ENCODE results near the gene DUOX1. TPM values are rescaled to one million over a fixed set of nuclear protein-coding genes. Genes with fewer than 3 reads are reported as not detected.
"Not testable (repeated sequence)": the region's sequence is repeated elsewhere in the genome, so short reads cannot be mapped to it uniquely, and the experiment has no call there.

DUOX1 gene
- total RNA-seq, 1 experiment from 2014 or later: 19.6 TPM

GRCh38 chr15:45135705-45136377 lies 6.0 kb downstream of the DUOX1 start:
- CTCF ChIA-PET; H2AFZ ChIP-seq (ENCODE audit: low read depth, low read length, poor library complexity, severe bottlenecking); H4K20me1 ChIP-seq (ENCODE audit: insufficient read depth); H3K27ac ChIP-seq (ENCODE audit: low read depth, low read length); H3K79me2 ChIP-seq (ENCODE audit: insufficient read depth, low read length); H3K9me3 ChIP-seq (ENCODE audit: control insufficient read depth in 1 of 2, insufficient read depth in 1 of 2, low read depth in 1 of 2, low read length in 2 of 2); RAD21 ChIA-PET (ENCODE audit: low non-redundant PET in 1 of 2, low total read pairs in 2 of 2, uncharacterized antibody in 2 of 2, unreplicated experiment in 2 of 2); DNase-seq (ENCODE audit: low read depth, low spot score); BruUV-seq (replicated peaks); H3K36me3 ChIP-seq (ENCODE audit: control insufficient read depth in 1 of 2, insufficient read depth in 2 of 2, low read length in 2 of 2); intact Hi-C loops (cut with micrococcal nuclease); H3K4me3 ChIP-seq (replicated peaks in 1 of 2; ENCODE audit: low read depth in 1 of 2, low read length in 2 of 2); H3K27me3 ChIP-seq (ENCODE audit: insufficient read depth, low read length); POLR2A ChIA-PET; ATAC-seq; H3K4me2 ChIP-seq (ENCODE audit: low read length); H3K9me2 ChIP-seq (ENCODE audit: insufficient read depth); H3K4me1 ChIP-seq (ENCODE audit: control insufficient read depth in 1 of 2, insufficient read depth in 2 of 2, low read length in 2 of 2); H3K9ac ChIP-seq (ENCODE audit: low read length): not testable (repeated sequence)

- H3K9me3 ChIP-seq (ENCODE audit: control insufficient read depth in 1 of 2, insufficient read depth in 1 of 2, low read depth in 1 of 2, low read length in 2 of 2): no peaks in the 10 kb centered on the region
- H3K27me3 ChIP-seq (ENCODE audit: insufficient read depth, low read length): no peaks in the 10 kb centered on the region
- no peak overlapping the region for H3K4me2 ChIP-seq (ENCODE audit: low read length)
- ChIA-PET RAD21 (ENCODE audit: low non-redundant PET in 1 of 2, low total read pairs in 2 of 2, uncharacterized antibody in 2 of 2, unreplicated experiment in 2 of 2) (no interaction called here), CTCF (no interaction called here), POLR2A (no interaction called here)
- no peak overlapping the region for H2AFZ ChIP-seq (ENCODE audit: low read depth, low read length, poor library complexity, severe bottlenecking)
- H3K4me1 ChIP-seq (ENCODE audit: control insufficient read depth in 1 of 2, insufficient read depth in 2 of 2, low read length in 2 of 2): no peaks in the 10 kb centered on the region
- no peak for TF ChIP-seq SRF (IDR thresholded peaks at IDR 0.05; ENCODE audit: low read depth)
- TF ChIP-seq EGR1 (IDR thresholded peaks at IDR 0.05; ENCODE audit: low read depth): no peak
- TF ChIP-seq ZBTB33 (IDR thresholded peaks at IDR 0.05; ENCODE audit: extremely low read depth, insufficient replicate concordance, low read length): no peak
- TF ChIP-seq ATF3 (IDR thresholded peaks at IDR 0.05): no peak
- no peak for TF ChIP-seq RAD21 (IDR thresholded peaks at IDR 0.05; ENCODE audit: low read depth)
- TF ChIP-seq POLR2A (IDR thresholded peaks at IDR 0.05; ENCODE audit: borderline replicate concordance, extremely low read depth, insufficient read depth, insufficient read length): no peak
- no peak for TF ChIP-seq CEBPB (IDR thresholded peaks at IDR 0.05; ENCODE audit: low read depth)
- no peak for TF ChIP-seq EZH2 (IDR thresholded peaks at IDR 0.05)
- no peak for TF ChIP-seq ELF1 (IDR thresholded peaks at IDR 0.05; ENCODE audit: borderline replicate concordance, low read depth)
- TF ChIP-seq, protein P1, sequence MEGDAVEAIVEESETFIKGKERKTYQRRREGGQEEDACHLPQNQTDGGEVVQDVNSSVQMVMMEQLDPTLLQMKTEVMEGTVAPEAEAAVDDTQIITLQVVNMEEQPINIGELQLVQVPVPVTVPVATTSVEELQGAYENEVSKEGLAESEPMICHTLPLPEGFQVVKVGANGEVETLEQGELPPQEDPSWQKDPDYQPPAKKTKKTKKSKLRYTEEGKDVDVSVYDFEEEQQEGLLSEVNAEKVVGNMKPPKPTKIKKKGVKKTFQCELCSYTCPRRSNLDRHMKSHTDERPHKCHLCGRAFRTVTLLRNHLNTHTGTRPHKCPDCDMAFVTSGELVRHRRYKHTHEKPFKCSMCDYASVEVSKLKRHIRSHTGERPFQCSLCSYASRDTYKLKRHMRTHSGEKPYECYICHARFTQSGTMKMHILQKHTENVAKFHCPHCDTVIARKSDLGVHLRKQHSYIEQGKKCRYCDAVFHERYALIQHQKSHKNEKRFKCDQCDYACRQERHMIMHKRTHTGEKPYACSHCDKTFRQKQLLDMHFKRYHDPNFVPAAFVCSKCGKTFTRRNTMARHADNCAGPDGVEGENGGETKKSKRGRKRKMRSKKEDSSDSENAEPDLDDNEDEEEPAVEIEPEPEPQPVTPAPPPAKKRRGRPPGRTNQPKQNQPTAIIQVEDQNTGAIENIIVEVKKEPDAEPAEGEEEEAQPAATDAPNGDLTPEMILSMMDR (IDR thresholded peaks at IDR 0.05 in 2 of 3, conservative IDR thresholded peaks at IDR 0.05 in 1 of 3; ENCODE audit: borderline replicate concordance in 1 of 3, insufficient read depth in 1 of 3, low read depth in 2 of 3, low read length in 2 of 3): no peak
- TF ChIP-seq EZH2phosphoT487 (IDR thresholded peaks at IDR 0.05; ENCODE audit: borderline replicate concordance): no peak
- no peak for TF ChIP-seq JUND (IDR thresholded peaks at IDR 0.05)
- TF ChIP-seq SP1 (IDR thresholded peaks at IDR 0.05; ENCODE audit: low read depth): no peak
- TF ChIP-seq TCF7L2 (IDR thresholded peaks at IDR 0.05; ENCODE audit: borderline replicate concordance, extremely low read depth, insufficient read depth, insufficient read length): no peak
- no peak overlapping the region for H3K27ac ChIP-seq (ENCODE audit: low read depth, low read length)
- intact Hi-C loops (cut with micrococcal nuclease): no loop called here
- H3K36me3 ChIP-seq (ENCODE audit: control insufficient read depth in 1 of 2, insufficient read depth in 2 of 2, low read length in 2 of 2): peaks cover 0 to 5% of the 10 kb centered on the region in 2 experiments; a peak in 1 of 4 replicates
- no peak overlapping the region for H3K9ac ChIP-seq (ENCODE audit: low read length)
- no peaks in the 10 kb centered on the region for H4K20me1 ChIP-seq (ENCODE audit: insufficient read depth)
- H3K4me3 ChIP-seq (replicated peaks in 1 of 2; ENCODE audit: low read depth in 1 of 2, low read length in 2 of 2): no peak overlapping the region
- ATAC-seq (no peak), DNase-seq (ENCODE audit: low read depth, low spot score) (no peak)
- no peaks in the 10 kb centered on the region for H3K9me2 ChIP-seq (ENCODE audit: insufficient read depth)
- no TSS peak for BruUV-seq (replicated peaks)
- no peaks in the 10 kb centered on the region for H3K79me2 ChIP-seq (ENCODE audit: insufficient read depth, low read length)
These were observed 6.6 kb downstream of the DUOX1 start for GRCh38 chr15:45136378-45136764.

All from HCT116 (cell line).